Measurements from ENCODE around the gene ASB4.

GRCh38 chr7:95520136-95520535 lies 34.4 kb downstream of the ASB4 start:
- TF ChIP-seq CTCF (conservative IDR thresholded peaks at IDR 0.05; ENCODE audit: low read depth, low read length): no peak
- no peak for TF ChIP-seq EZH2phosphoT487 (IDR thresholded peaks at IDR 0.05; ENCODE audit: borderline replicate concordance, low read length)

All from PC-3 (cell line).